ENCODE data around the gene PHC3.
"Not testable (repeated sequence)": the region's sequence is repeated elsewhere in the genome, so short reads cannot be mapped to it uniquely, and the experiment has no call there.

PHC3 gene

GRCh38 chr3:170142373-170142772 lies 39.2 kb downstream of the PHC3 start:
- DNase-seq = no peak
- peaks cover 13% of the 10 kb centered on the region for H3K36me3 ChIP-seq (ENCODE audit: control insufficient read depth, insufficient read depth, low read length)
- no peaks in the 10 kb centered on the region for H3K4me1 ChIP-seq (ENCODE audit: control insufficient read depth, insufficient read depth, low read length, poor library complexity, severe bottlenecking)
- H3K27me3 ChIP-seq (replicated peaks; ENCODE audit: control insufficient read depth, insufficient read depth, low read length, poor library complexity, severe bottlenecking) = no peaks in the 10 kb centered on the region
- H3K9me3 ChIP-seq (ENCODE audit: control insufficient read depth, low read length) = no peaks in the 10 kb centered on the region
- no peak overlapping the region for H3K27ac ChIP-seq (ENCODE audit: insufficient read depth, low read length, poor library complexity, severe bottlenecking)
- no peak overlapping the region for H3K4me3 ChIP-seq (ENCODE audit: insufficient read depth, low read depth, low read length, poor library complexity, severe bottlenecking)

DNA sequence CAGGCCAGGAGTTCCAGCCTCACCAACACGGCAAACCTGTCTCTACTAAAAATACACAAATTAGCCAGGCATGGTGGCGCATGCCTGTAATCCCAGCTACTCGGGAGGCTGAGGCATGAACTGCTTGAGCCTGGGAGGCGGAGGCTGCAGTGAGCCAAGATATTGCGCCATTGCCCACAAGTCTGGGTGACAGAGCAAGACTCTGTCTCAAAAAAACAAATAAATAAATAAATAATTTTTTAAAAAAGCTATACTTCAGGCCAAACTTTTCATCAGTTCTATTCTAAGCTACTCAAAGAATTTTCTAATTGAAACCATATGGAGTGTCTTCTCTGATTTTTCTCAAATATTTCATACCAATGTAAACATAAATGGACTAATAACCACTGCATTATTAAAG lies 43.5 kb downstream of the PHC3 start:
- Histone ChIP-seq H3K36me3 (ENCODE audit: control insufficient read depth, insufficient read depth, low read length) (peaks cover 20% of the 10 kb centered on the region), H3K27me3 (replicated peaks; ENCODE audit: control insufficient read depth, insufficient read depth, low read length, poor library complexity, severe bottlenecking) (no peaks in the 10 kb centered on the region)

DNA sequence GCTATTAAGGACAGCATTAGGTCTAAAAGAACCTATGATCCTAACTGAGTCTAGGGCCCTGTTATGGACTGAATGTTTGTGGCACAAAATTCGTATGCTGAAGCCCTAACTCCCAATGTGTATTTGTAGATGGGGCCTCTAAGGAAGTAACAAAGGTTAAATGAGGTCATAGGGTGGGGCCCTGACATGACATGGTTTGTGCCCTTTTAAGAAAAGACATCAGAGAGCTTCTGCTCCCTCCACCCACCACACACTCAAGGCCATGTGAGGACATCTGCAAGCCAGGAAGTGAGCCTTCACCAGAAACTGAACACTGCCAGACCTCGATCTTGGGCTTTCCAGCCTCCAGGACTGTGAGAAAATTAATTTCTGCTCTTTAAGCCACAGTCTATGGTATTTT lies 49.2 kb downstream of the PHC3 start:
- Histone ChIP-seq H3K36me3 (ENCODE audit: control insufficient read depth, insufficient read depth, low read length) (peaks cover 40% of the 10 kb centered on the region), H3K4me1 (ENCODE audit: control insufficient read depth, insufficient read depth, low read length, poor library complexity, severe bottlenecking) (no peaks in the 10 kb centered on the region), H3K9me3 (ENCODE audit: control insufficient read depth, low read length) (no peaks in the 10 kb centered on the region), H3K27ac (ENCODE audit: insufficient read depth, low read length, poor library complexity, severe bottlenecking) (no peak overlapping the region), H3K4me3 (ENCODE audit: insufficient read depth, low read depth, low read length, poor library complexity, severe bottlenecking) (no peak overlapping the region), H3K27me3 (replicated peaks; ENCODE audit: control insufficient read depth, insufficient read depth, low read length, poor library complexity, severe bottlenecking) (no peaks in the 10 kb centered on the region)
- no peak for DNase-seq

More for the DNA sequence above, 43.5 kb downstream of the PHC3 start:
- DNase-seq = no peak
- H3K4me3 ChIP-seq (ENCODE audit: insufficient read depth, low read depth, low read length, poor library complexity, severe bottlenecking) = no peak overlapping the region
- no peaks in the 10 kb centered on the region for H3K9me3 ChIP-seq (ENCODE audit: control insufficient read depth, low read length)
- no peak overlapping the region for H3K27ac ChIP-seq (ENCODE audit: insufficient read depth, low read length, poor library complexity, severe bottlenecking)
- H3K4me1 ChIP-seq (ENCODE audit: control insufficient read depth, insufficient read depth, low read length, poor library complexity, severe bottlenecking) = no peaks in the 10 kb centered on the region

GRCh38 chr3:170130532-170130931 lies 51.0 kb downstream of the PHC3 start:
- Histone ChIP-seq H3K4me3 (ENCODE audit: insufficient read depth, low read depth, low read length, poor library complexity, severe bottlenecking) (no peak overlapping the region), H3K27me3 (replicated peaks; ENCODE audit: control insufficient read depth, insufficient read depth, low read length, poor library complexity, severe bottlenecking) (no peaks in the 10 kb centered on the region), H3K9me3 (ENCODE audit: control insufficient read depth, low read length) (no peaks in the 10 kb centered on the region), H3K36me3 (ENCODE audit: control insufficient read depth, insufficient read depth, low read length) (peaks cover 37% of the 10 kb centered on the region), H3K4me1 (ENCODE audit: control insufficient read depth, insufficient read depth, low read length, poor library complexity, severe bottlenecking) (no peaks in the 10 kb centered on the region), H3K27ac (ENCODE audit: insufficient read depth, low read length, poor library complexity, severe bottlenecking) (no peak overlapping the region)
- no peak for DNase-seq

DNA sequence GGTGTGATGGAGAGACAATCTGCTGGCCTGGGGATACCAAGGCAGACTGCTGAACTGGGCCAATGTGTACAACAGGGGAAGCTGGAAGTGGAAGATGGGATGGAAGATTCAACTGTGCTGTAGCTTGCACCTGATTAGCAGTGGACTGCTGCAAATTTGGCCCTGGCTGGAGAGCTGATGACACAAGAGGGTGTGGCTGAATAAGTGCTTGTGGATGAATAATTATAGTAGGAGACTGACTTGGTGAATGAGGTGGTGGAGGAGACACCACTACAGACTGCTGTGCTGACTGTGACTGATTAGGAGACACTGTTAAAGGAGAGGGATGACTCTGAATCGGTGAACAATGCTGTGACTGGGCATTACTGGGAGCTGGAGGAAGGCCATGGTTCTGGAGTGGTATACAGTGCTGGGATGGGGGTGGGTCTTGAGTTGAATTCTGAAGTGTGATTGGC lies 52.5 kb downstream of the PHC3 start:
- no peak for DNase-seq
- Histone ChIP-seq H3K9me3 (ENCODE audit: control insufficient read depth, low read length) (no peaks in the 10 kb centered on the region), H3K36me3 (ENCODE audit: control insufficient read depth, insufficient read depth, low read length) (peaks cover 37% of the 10 kb centered on the region), H3K4me1 (ENCODE audit: control insufficient read depth, insufficient read depth, low read length, poor library complexity, severe bottlenecking) (no peaks in the 10 kb centered on the region), H3K27me3 (replicated peaks; ENCODE audit: control insufficient read depth, insufficient read depth, low read length, poor library complexity, severe bottlenecking) (no peaks in the 10 kb centered on the region), H3K4me3 (ENCODE audit: insufficient read depth, low read depth, low read length, poor library complexity, severe bottlenecking) (no peak overlapping the region), H3K27ac (ENCODE audit: insufficient read depth, low read length, poor library complexity, severe bottlenecking) (no peak overlapping the region)

- Histone ChIP-seq H3K9me3 (ENCODE audit: control insufficient read depth, low read length) (no peaks in the 10 kb centered on the region), H3K27ac (ENCODE audit: insufficient read depth, low read length, poor library complexity, severe bottlenecking) (no peak overlapping the region), H3K4me1 (ENCODE audit: control insufficient read depth, insufficient read depth, low read length, poor library complexity, severe bottlenecking) (no peaks in the 10 kb centered on the region), H3K36me3 (ENCODE audit: control insufficient read depth, insufficient read depth, low read length) (peaks cover 31% of the 10 kb centered on the region), H3K27me3 (replicated peaks; ENCODE audit: control insufficient read depth, insufficient read depth, low read length, poor library complexity, severe bottlenecking) (no peaks in the 10 kb centered on the region), H3K4me3 (ENCODE audit: insufficient read depth, low read depth, low read length, poor library complexity, severe bottlenecking) (no peak overlapping the region)
- DNase-seq = no peak
These were observed 53.1 kb downstream of the PHC3 start for GRCh38 chr3:170128259-170128976.

DNA sequence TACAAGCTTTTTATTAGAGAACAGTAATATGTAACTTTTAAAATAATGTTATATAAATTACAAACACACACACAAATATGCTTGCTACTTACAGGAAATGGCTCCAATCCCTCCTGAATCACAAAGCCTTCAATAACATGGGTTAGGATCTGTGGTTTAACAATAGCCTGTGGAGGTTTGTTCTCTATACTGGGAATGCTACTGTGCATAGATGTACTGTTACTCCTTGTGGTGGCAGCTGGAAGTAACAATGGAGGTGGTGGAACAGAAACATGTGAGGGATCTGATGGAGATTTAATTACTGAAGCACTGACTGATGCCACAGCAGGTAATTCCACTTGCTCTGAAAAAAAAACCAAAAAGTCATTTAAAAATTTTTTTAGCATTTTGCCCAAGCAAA lies 64.4 kb downstream of the PHC3 start:
- DNase-seq = no peak
- Histone ChIP-seq H3K4me1 (ENCODE audit: control insufficient read depth, insufficient read depth, low read length, poor library complexity, severe bottlenecking) (no peaks in the 10 kb centered on the region), H3K9me3 (ENCODE audit: control insufficient read depth, low read length) (no peaks in the 10 kb centered on the region), H3K27ac (ENCODE audit: insufficient read depth, low read length, poor library complexity, severe bottlenecking) (no peak overlapping the region), H3K36me3 (ENCODE audit: control insufficient read depth, insufficient read depth, low read length) (peaks cover 61% of the 10 kb centered on the region), H3K27me3 (replicated peaks; ENCODE audit: control insufficient read depth, insufficient read depth, low read length, poor library complexity, severe bottlenecking) (no peaks in the 10 kb centered on the region), H3K4me3 (ENCODE audit: insufficient read depth, low read depth, low read length, poor library complexity, severe bottlenecking) (no peak overlapping the region)

DNA sequence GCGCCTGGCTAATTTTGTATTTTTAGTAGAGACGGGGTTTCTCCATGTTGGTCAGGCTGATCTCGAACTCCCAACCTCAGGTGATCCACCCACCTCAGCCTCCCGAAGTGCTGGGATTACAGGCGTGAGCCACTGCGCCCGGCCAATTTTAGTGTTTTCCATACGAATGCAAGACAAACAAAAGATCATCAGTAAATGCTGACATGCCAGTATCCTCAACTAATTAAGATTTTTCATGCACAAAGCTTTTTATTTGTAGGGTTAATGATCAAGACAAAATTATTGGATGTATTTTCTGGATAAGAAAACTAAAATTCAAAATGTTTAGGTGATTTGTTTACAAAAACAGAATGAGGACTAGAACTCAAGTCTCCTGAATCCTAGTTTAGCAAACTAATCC lies 67.4 kb downstream of the PHC3 start:
- not testable (repeated sequence) for H3K27me3 ChIP-seq (replicated peaks; ENCODE audit: control insufficient read depth, insufficient read depth, low read length, poor library complexity, severe bottlenecking); H3K9me3 ChIP-seq (ENCODE audit: control insufficient read depth, low read length); H3K27ac ChIP-seq (ENCODE audit: insufficient read depth, low read length, poor library complexity, severe bottlenecking); H3K4me3 ChIP-seq (ENCODE audit: insufficient read depth, low read depth, low read length, poor library complexity, severe bottlenecking); DNase-seq
- Histone ChIP-seq H3K36me3 (ENCODE audit: control insufficient read depth, insufficient read depth, low read length) (peaks cover 51% of the 10 kb centered on the region), H3K4me1 (ENCODE audit: control insufficient read depth, insufficient read depth, low read length, poor library complexity, severe bottlenecking) (peaks cover 13% of the 10 kb centered on the region)

- Histone ChIP-seq H3K4me3 (ENCODE audit: insufficient read depth, low read depth, low read length, poor library complexity, severe bottlenecking) (no peak overlapping the region), H3K9me3 (ENCODE audit: control insufficient read depth, low read length) (no peaks in the 10 kb centered on the region), H3K27ac (ENCODE audit: insufficient read depth, low read length, poor library complexity, severe bottlenecking) (no peak overlapping the region), H3K4me1 (ENCODE audit: control insufficient read depth, insufficient read depth, low read length, poor library complexity, severe bottlenecking) (peaks cover 13% of the 10 kb centered on the region), H3K27me3 (replicated peaks; ENCODE audit: control insufficient read depth, insufficient read depth, low read length, poor library complexity, severe bottlenecking) (no peaks in the 10 kb centered on the region), H3K36me3 (ENCODE audit: control insufficient read depth, insufficient read depth, low read length) (peaks cover 40% of the 10 kb centered on the region)
- no peak for DNase-seq
These were observed 70.3 kb downstream of the PHC3 start for GRCh38 chr3:170111147-170111771.

- Histone ChIP-seq H3K36me3 (ENCODE audit: control insufficient read depth, insufficient read depth, low read length) (peaks cover 36% of the 10 kb centered on the region), H3K27me3 (replicated peaks; ENCODE audit: control insufficient read depth, insufficient read depth, low read length, poor library complexity, severe bottlenecking) (no peaks in the 10 kb centered on the region), H3K4me1 (ENCODE audit: control insufficient read depth, insufficient read depth, low read length, poor library complexity, severe bottlenecking) (peaks cover 13% of the 10 kb centered on the region), H3K9me3 (ENCODE audit: control insufficient read depth, low read length) (no peaks in the 10 kb centered on the region), H3K4me3 (ENCODE audit: insufficient read depth, low read depth, low read length, poor library complexity, severe bottlenecking) (no peak overlapping the region), H3K27ac (ENCODE audit: insufficient read depth, low read length, poor library complexity, severe bottlenecking) (no peak overlapping the region)
- DNase-seq = no peak
These were observed 71.8 kb downstream of the PHC3 start for GRCh38 chr3:170109579-170110293.

Measured in effector memory CD4-positive, alpha-beta T cell (primary cell).